Body of pancreas (tissue), 4 donors: Measurements from ENCODE around the gene PCDHB13. TPM values are rescaled to one million over a fixed set of nuclear protein-coding genes. Genes with fewer than 3 reads are reported as not detected.
A peak's percentile ranks its signal among the peaks of the same experiment; 100 is the strongest.
"Not testable (repeated sequence)": the region's sequence is repeated elsewhere in the genome, so short reads cannot be mapped to it uniquely, and the experiment has no call there.

ENCODE experiments used
- ATAC-seq: fragments of 150-250 bp; one replicate; pipeline ENCODE4 v1.9.1; 2016
- DNase-seq, 4 donors: peaks; one replicate each; pipeline ENCODE4 v3.0.0-alpha.2; 2019
- H3K27ac ChIP-seq, 4 donors: fragments of 200-600 bp; sonication (generic); 1 replicate in 3 of 4; 2 replicates in 1 of 4; pipeline versions ENCODE4 v1.5.1 to v1.6.1; 2016 to 2019; ENCODE audit warnings: mild to moderate bottlenecking in 1 of 4, mixed read lengths in 1 of 4, moderate library complexity in 1 of 4
- H3K27me3 ChIP-seq, 2 donors: fragments of 200-600 bp; sonication (generic); one replicate each; pipeline ENCODE4 v1.6.0; 2016; ENCODE audit warnings: mild to moderate bottlenecking in 1 of 2
- H3K36me3 ChIP-seq, 2 donors: fragments of 200-600 bp; sonication (generic); replicated peaks in 1 of 2; 2 replicates each; pipeline ENCODE4 v1.5.1; 2016; ENCODE audit warnings: low read depth in 2 of 2; ENCODE audit not compliant: insufficient read depth in 1 of 2
- H3K4me1 ChIP-seq: fragments of 200-600 bp; sonication (generic); one replicate; pipeline ENCODE4 v1.6.0; 2016
- H3K4me3 ChIP-seq, 2 donors: fragments of 200-600 bp; sonication (generic); 1 replicate in 1 of 2; 2 replicates in 1 of 2; pipeline ENCODE4 v1.5.1; 2016 to 2019
- H3K9me3 ChIP-seq, 3 donors: fragments of 200-600 bp; sonication (generic); 1 replicate in 2 of 3; 2 replicates in 1 of 3; pipeline ENCODE4 v1.5.1; 2016
- POLR2A ChIP-seq, 3 donors: fragments of 450-650 bp; IDR thresholded peaks; one replicate each; pipeline ENCODE4 v1.6.1; 2016; ENCODE audit warnings: antibody characterized with exemption in 3 of 3, mild to moderate bottlenecking in 2 of 3
- WGBS, 2 donors: methylation state at CpG; one replicate each; pipeline ENCODE4 v1.1.5; 2017; 5-methylcytosine and 5-hydroxymethylcytosine counted together
- intact Hi-C: fragments of 100-400 bp; cut with DNase I; formaldehyde crosslinking; loops from one replicate; pipeline ENCODE4 v1.15.1; 2023
- total RNA-seq, 2 donors: library from RNA; depleted of rRNA; stranded (reverse); fragments of >200 nt; gene quantifications; one replicate each; pipeline ENCODE4 v1.1.0, GENCODE V29; 2016
- TF ChIP-seq, protein P1 (sequence below), 7 experiments: fragments of 450-650 bp in 4 of 7; fragments of 200-600 bp in 3 of 7; sonication (generic) in 3 of 7; IDR thresholded peaks; one replicate each; pipeline ENCODE4 v1.5.1; 2016 to 2019; ENCODE audit warnings: antibody characterized with exemption in 7 of 7

PCDHB13 gene
- 1 to 10 TPM; 6.5 to 7.6 TPM for total RNA-seq

DNA sequence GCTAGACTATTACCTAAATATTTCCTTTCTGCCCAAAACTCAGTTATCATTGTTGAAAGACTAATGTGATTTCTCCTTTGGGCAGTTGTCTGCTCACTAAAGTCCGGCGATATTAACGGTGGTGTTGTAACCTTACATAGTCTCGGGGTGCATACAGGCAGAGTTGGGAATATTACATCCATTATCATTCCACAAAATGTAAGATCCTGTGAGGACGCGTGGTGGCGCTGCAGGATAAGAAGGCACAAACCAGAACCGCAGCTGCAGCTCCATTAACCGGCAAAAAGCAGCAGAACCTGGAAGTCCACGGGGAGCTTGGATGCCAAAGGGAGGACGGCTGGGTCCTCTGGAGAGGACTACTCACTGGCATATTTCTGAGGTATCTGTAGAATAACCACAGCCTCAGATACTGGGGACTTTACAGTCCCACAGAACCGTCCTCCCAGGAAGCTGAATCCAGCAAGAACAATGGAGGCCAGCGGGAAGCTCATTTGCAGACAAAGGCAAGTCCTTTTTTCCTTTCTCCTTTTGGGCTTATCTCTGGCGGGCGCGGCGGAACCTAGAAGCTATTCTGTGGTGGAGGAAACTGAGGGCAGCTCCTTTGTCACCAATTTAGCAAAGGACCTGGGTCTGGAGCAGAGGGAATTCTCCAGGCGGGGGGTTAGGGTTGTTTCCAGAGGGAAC lies at the start of gene PCDHB13:
TSS of gene PCDHB13 (plus strand) at position 264 of the 684 bp plus-strand sequence. CDS start at position 469, 205 bp downstream.
- H3K36me3 ChIP-seq, H3K4me1 ChIP-seq, intact Hi-C loops, H3K27ac ChIP-seq, H3K27me3 ChIP-seq, H3K4me3 ChIP-seq: not testable (repeated sequence)
- WGBS, 2 donors = 6% methylated on average over 9 to 13 of the region's 18 CpGs
- DNase-seq = peak; percentile 58 to 77 (median 70)
- TF ChIP-seq, protein P1, sequence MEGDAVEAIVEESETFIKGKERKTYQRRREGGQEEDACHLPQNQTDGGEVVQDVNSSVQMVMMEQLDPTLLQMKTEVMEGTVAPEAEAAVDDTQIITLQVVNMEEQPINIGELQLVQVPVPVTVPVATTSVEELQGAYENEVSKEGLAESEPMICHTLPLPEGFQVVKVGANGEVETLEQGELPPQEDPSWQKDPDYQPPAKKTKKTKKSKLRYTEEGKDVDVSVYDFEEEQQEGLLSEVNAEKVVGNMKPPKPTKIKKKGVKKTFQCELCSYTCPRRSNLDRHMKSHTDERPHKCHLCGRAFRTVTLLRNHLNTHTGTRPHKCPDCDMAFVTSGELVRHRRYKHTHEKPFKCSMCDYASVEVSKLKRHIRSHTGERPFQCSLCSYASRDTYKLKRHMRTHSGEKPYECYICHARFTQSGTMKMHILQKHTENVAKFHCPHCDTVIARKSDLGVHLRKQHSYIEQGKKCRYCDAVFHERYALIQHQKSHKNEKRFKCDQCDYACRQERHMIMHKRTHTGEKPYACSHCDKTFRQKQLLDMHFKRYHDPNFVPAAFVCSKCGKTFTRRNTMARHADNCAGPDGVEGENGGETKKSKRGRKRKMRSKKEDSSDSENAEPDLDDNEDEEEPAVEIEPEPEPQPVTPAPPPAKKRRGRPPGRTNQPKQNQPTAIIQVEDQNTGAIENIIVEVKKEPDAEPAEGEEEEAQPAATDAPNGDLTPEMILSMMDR (IDR thresholded peaks at IDR 0.05) = peak in 5 of 7 experiments; percentile 19 to 62 (median 58)
- peak in 2 of 3 donors; percentile 6 to 14 for TF ChIP-seq POLR2A (IDR thresholded peaks at IDR 0.05)
- ATAC-seq = peak; percentile 73
- peaks cover 0 to 36% (median 0%) of the 10 kb centered on the region in 3 donors for H3K9me3 ChIP-seq

DNA sequence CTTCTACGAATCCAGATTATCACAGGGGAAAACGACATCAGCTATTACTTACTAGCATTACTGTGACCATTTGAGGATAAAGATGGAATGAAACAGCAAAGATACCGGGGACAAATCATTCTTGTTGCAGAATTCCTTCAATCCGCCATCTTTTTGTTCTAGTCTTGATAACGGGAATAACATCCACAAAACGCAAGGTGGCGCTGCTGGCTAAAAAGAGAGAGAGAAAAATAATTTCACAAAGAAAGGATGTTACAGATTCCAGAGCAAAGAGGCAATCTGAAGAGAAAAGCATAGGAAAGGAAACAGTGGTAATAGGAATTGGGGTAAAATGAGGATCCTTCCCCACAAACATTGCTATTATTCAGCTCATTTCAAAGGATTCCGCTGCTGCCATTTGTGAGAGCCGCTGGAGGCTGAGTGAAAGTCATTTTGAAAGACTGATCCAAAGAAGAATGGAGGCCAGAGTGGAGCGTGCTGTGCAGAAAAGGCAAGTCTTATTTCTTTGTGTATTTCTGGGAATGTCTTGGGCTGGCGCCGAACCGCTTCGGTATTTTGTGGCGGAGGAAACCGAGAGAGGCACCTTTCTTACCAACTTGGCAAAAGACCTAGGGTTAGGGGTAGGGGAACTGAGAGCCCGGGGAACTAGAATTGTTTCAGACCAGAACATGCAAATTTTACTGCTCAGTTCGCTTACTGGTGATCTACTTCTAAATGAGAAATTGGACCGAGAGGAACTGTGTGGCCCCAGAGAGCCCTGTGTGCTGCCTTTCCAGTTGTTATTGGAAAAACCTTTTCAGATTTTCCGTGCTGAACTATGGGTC lies 41.1 kb upstream of the PCDHB13 start, which contains the start of gene PCDHB7:
TSS of gene PCDHB7 (plus strand) at position 264 of the 824 bp plus-strand sequence. CDS start at position 456, 192 bp downstream.
- Histone ChIP-seq H3K4me1 (no peaks in the 10 kb centered on the region), H3K27me3 (peaks cover 0 to 4% of the 10 kb centered on the region in 2 donors), H3K4me3 (no peak within 1 kb of the TSS), H3K9me3 (peaks cover 0 to 33% (median 10%) of the 10 kb centered on the region in 3 donors), H3K27ac (no peak within 1 kb of the TSS), H3K36me3 (no peaks in the 10 kb centered on the region)
- intact Hi-C loops = no loop called here
- no peak for TF ChIP-seq POLR2A (IDR thresholded peaks at IDR 0.05)
- TF ChIP-seq, protein P1 (IDR thresholded peaks at IDR 0.05) = peak in 3 of 7 experiments; percentile 13 to 29 (median 15)
- DNase-seq (no peak), ATAC-seq (no peak)
- WGBS, 2 donors = 17 to 35% methylated on average over 20 of the region's 20 CpGs

DNA sequence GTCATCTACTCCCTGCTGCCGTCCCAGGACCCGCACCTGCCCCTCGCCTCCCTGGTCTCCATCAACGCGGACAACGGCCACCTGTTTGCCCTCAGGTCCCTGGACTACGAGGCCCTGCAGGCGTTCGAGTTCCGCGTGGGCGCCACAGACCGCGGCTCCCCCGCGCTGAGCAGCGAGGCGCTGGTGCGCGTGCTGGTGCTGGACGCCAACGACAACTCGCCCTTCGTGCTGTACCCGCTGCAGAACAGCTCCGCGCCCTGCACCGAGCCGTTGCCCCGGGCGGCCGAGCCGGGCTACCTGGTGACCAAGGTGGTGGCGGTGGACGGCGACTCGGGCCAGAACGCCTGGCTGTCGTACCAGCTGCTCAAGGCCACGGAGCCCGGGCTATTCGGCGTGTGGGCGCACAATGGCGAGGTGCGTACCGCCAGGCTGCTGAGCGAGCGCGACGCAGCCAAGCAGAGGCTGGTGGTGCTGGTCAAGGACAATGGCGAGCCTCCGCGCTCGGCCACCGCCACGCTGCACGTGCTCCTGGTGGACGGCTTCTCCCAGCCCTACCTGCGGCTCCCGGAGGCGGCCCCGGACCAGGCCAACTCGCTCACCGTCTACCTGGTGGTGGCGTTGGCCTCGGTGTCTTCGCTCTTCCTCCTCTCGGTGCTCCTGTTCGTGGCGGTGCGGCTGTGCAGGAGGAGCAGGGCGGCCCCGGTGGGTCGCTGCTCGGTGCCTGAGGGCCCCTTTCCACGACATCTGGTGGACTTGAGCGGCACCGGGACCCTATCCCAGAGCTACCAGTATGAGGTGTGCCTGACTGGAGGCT lies 39.2 kb upstream of the PCDHB13 start:
- H3K27me3 ChIP-seq, H3K36me3 ChIP-seq, ATAC-seq, H3K27ac ChIP-seq, DNase-seq, H3K4me3 ChIP-seq, intact Hi-C loops, H3K4me1 ChIP-seq: not testable (repeated sequence)
- WGBS, 2 donors = 30 to 42% methylated on average over 45 to 79 of the region's 79 CpGs
- H3K9me3 ChIP-seq = peaks cover 0 to 48% (median 10%) of the 10 kb centered on the region in 3 donors

DNA sequence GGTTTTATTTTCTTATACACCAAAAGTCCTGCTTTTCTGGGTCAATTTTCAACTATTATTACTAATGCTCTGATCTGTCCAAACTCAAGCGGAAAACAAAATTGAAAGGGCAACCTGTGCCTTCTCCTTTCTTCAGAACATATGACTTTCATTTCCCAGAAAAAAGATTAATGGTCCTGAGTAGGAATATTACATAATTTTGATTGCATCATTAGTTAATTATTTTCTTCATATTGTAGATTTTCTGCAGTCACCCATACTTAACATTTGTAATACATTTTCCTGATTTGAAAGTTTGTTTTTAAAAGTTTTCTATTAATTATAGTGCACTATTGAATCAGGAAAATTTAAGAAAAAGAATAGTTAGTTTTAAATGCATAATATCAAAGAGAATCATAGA lies 37.8 kb upstream of the PCDHB13 start:
- intact Hi-C loops = no loop called here
- Histone ChIP-seq H3K4me3 (peak overlapping the region in 1 of 2 donors; percentile 7), H3K4me1 (no peaks in the 10 kb centered on the region), H3K9me3 (peaks cover 0 to 49% (median 10%) of the 10 kb centered on the region in 3 donors), H3K27me3 (peaks cover 0 to 4% of the 10 kb centered on the region in 2 donors), H3K27ac (no peak overlapping the region), H3K36me3 (no peaks in the 10 kb centered on the region)
- no peak for ATAC-seq
- TF ChIP-seq POLR2A (IDR thresholded peaks at IDR 0.05) = no peak
- TF ChIP-seq, protein P1 (IDR thresholded peaks at IDR 0.05) = no peak
- DNase-seq = no peak
- 35 to 62% methylated on average over 1 of the region's 1 CpG for WGBS, 2 donors
